HG03097 (cell line): ENCODE data around the gene FURIN.
A peak's percentile ranks its signal among the peaks of the same experiment; 100 is the strongest.
"Not testable (repeated sequence)": the region's sequence is repeated elsewhere in the genome, so short reads cannot be mapped to it uniquely, and the experiment has no call there.

Experiments used
- ATAC-seq: cut with Tn5 transposase; IDR thresholded peaks from one replicate; pipeline ENCODE4 v1.9.1; 2021; ENCODE audit not compliant: unreplicated experiment, low FRiP score

The FURIN gene

DNA sequence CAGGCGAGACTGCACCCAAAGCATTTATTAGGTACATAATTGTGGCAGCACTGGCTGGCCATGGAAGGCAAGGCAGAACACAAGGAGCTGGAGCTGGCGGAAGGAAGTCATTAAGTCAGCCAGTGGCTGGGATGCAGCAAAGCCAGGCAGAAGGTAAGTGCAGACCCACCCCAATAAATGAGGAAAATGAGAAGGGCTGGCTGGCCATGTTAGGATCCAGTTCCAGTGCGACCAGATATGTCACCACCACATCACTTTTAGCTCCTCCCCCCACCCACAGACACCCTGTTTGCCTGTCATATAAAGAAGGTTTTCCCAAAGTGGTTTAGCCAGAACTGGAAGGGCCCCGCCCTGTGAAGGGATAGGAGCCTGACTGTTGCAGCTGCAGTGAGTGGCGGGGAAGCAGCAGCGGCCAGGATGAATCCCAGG, at the start of gene FURIN:
FURIN (plus strand) TSS at position 328 of the 429 bp plus-strand sequence. CDS start 7,153 bp downstream, outside the sequence.
- no peak for ATAC-seq

- ATAC-seq, result no peak
Measured at GRCh38 chr15:90819390-90819789, 49.0 kb upstream of the FURIN start.

- no peak for ATAC-seq
Measured at GRCh38 chr15:90819850-90820249, 48.5 kb upstream of the FURIN start.

- ATAC-seq, result no peak
Measured at GRCh38 chr15:90820481-90820880, 47.9 kb upstream of the FURIN start.

DNA sequence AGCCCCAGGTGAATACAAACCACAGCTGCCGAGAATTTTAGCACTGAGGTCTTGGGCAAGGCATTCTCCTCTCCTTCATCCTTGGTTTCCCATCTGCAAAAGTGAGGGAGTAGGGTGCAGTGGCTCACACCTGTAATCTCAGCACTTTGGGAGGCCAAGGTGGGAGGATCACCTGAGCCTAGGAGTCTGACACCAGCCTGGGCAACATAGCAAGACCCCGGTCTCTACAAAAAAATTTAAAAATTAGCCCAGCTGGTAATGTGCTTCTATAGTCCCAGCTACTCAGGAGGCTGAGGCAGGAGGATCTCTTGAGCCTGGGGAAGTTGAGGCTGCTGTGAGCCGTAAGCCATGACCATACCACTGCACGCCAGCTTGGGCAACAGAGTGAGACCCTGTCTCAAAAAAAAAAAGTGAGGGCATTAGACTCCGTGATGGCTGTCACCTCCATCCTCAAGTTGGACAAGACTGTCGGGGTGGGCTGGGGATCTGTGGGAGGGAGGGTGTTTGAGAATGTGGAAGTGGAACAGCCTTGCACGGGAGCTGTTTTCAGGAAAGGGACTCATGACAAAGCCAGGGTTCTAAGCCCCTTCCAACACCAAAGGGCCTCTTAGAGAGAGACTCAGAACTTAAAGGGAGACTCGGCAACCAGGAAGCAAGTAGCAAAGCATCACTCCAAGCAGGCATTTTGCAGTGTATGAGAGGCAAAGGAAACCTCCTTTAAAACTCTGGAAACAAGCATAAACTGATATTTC, 46.0 kb upstream of the FURIN start:
- ATAC-seq, result no peak

GRCh38 chr15:90823455-90823974, 44.9 kb upstream of the FURIN start:
- no peak for ATAC-seq

DNA sequence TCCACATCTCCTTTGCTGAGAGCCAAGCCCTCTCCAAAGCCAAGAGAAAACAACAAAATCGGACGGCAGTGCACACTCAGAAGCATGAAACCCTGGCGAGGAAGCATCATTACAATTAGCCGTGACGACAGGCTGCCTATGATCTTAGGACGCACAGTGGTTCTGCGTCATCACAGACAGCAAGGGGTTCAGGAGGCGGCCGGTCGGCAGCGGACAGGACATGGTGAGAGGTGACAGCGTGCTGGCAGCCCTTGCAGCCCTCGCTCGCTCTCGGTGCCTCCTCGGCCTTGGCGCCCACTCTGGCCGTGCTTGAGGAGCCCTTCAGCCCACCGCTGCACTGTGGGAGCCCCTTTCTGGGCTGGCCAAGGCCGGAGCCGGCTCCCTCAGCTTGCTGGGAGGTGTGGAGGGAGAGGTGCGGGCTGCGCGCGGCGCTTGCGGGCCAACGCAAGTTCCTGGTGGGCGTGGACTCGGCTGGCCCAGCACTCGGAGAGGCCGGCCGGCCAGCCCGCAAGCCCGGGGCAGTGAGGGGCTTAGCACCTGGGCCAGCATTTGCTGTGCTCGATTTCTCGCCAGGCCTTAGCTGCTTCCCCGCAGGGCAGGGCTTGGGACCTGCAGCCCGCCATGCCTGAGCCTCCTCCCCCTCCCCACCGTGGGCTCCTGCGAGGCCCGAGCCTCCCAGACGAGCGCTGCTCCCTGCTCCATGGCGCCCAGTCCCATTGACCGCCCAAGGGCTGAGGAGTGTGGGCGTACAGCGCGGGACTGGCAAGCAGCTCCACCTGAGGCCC, 43.1 kb upstream of the FURIN start:
- not testable (repeated sequence) for ATAC-seq

- not testable (repeated sequence) for ATAC-seq
Measured at GRCh38 chr15:90826206-90826885, 42.0 kb upstream of the FURIN start.

DNA sequence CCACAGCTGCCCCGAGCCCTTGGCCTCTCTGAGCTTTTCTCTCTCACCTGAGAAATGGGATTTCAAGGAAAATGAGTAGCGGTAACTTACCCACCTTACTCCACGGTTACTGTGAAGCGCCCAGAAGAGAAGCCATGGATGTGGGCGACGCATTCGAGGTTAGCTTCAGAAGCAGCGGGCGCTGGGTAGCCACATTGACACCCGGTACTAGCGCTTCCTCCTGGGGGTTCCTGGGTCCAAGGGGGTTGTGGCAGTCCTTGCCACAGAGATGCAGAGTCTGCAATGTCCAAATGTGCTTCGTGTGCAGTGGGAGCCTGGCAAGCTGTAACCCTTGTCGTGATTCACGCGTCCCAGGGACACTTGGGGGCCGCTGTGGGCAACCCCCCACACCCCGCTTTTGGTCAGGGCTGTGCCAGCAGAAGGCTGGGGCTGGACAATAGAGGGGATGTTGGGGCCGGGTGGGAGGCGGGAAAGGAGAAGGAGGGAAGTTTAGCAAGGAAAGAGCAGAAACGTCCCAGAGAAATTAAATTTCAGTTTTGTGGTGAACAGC, 41.4 kb upstream of the FURIN start:
- ATAC-seq, result no peak

DNA sequence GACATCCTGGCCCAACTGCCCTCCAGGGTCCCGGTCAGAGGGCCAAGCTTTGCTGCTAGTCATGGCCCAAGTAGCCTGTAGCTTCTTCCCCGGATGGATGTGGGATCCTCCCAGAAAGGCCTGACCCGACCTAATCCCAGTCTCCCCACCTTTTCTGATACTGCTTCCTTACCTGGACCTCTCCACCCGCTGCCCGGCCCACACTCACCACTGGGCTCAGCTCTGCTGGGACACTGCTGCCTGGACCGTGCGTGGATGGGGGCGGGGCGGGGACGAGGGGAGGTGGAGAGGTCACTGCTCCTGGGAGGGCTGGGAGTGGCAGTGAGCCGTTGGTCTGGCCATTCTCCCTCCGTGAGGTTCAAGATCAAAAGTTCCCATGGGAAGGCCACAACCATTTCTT, 40.3 kb upstream of the FURIN start:
- no peak for ATAC-seq

DNA sequence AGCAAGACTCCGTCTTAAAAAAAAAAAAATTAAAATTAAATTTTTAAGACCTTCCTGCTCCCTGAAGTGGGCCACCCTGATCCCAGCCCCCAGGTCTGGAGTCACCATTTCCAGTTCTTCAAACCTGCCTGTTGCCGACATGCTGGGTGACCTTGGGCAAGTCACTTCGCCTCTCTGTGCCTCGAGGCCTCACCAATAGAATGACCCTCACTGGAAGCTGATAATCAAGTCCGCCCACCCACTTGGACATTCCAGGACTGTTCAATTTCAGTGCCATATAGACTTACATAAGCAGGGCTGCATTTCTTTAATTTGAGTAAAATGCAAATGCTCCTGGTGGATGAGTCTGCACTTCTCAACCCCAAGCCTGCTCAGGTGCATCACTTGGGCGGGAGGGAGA, 39.3 kb upstream of the FURIN start:
- no peak for ATAC-seq

DNA sequence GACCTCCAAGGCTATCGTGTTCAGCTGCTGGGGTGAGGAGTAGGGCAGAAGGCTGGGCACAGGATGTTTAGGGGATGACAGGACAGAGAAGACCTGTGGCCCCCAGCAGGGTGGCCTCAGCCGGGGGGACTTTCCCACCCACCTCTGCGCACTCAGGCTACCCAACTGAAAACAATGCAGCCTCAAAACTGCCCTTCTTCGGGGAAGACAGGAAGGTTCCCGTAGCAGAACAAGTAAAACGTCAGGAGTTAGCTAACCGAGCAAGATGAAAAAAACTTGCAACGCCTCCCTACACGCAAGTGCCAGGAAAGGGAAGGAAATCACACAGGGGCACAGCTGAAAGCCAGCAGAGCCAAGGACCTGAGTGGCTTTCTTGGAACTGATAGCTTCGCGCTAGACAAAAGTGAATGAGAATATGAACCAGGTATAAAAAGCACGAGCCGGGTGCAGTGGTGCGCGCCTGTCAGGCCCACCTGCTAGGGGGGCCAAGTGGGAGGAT, 38.4 kb upstream of the FURIN start:
- ATAC-seq, result no peak

DNA sequence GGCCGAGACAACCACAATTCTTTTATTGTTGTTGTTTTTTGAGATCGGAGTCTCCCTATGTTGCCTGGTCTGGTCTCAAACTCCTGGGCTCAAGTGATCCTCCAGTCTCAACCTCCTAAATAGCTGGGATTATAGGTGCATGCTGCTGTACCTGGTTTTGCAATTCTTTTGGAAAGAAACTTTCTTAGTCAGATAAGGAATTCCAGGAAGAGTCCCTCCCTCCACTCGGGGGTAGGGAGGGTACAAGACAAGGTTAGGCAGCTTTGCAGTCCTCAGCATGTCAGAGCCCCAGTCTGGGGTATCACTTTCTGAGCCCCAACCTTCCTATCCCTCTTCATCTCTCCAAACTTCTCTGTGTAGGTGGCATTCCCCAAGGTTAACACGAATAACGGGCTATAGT, 33.8 kb upstream of the FURIN start:
- no peak for ATAC-seq

DNA sequence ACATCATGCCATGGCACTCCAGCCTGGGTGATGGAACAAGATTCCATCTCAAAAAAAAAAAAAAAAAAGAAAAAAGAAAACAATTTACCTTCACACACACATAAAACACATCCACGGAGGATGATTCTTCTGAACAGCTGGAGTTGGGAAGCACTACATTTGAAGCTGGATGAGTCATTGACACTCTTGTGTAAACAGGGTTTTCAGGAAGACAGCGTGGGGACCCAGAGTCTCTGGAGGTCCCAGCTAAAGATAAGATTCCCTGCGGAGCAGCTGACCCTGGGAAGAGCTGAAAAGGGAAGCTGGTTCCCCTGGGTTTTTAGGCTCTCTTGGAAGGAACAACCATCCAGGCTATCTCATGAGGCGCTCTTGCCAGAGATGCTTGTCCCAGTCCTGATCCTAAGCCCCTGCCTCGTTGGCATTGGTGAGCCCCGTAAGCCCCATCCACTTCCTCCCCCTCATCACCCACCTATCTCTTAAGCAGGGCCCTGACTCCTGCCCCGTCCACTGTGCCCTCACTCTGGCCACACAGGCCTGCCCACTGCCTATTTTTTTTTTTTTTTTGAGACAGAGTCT, 32.0 kb upstream of the FURIN start:
- ATAC-seq, result no peak

DNA sequence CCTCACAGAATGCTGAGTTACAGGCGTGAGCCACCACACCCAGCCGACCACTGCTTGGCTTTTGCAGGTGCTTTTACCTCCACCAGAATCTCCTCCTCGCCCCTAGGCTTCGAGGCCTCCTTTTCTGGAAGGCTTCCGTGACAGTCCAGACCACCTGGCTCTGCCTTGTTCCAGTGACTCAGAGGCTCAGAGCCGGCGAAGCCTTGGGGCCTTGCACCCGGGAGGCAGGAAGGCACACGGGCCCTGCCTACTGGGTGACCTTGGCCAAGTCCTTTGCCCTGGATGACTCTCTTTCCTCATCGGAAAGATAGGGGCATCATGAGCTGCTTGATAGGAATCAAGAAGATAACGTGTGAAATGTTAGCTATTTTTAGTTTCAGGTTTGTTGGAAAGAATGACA, 31.3 kb upstream of the FURIN start:
- no peak for ATAC-seq

DNA sequence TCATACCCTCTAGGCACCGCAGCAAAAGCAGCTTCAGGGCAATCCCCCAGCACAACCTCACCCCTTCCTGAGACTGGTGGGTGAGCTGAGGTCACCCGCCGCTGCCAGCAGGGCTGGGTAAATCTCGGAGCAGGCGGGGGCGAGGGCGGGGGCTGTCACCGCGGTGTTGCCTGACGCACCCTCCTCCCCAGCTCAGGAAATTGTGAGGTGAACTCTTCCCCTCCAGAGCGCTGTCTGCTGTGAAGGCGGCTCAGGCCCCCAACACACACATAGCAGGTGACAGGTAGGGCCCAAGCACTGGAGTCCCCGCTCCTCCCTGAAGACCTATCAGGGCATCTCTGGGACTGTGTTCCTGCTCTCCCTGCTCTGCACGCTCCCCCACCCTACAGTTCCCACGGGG, 30.2 kb upstream of the FURIN start:
- no peak for ATAC-seq

- no peak for ATAC-seq
Measured at GRCh38 chr15:90838544-90838943, 29.8 kb upstream of the FURIN start.

- ATAC-seq, result peak; percentile 56
Measured at GRCh38 chr15:90839187-90840071, 29.0 kb upstream of the FURIN start.

DNA sequence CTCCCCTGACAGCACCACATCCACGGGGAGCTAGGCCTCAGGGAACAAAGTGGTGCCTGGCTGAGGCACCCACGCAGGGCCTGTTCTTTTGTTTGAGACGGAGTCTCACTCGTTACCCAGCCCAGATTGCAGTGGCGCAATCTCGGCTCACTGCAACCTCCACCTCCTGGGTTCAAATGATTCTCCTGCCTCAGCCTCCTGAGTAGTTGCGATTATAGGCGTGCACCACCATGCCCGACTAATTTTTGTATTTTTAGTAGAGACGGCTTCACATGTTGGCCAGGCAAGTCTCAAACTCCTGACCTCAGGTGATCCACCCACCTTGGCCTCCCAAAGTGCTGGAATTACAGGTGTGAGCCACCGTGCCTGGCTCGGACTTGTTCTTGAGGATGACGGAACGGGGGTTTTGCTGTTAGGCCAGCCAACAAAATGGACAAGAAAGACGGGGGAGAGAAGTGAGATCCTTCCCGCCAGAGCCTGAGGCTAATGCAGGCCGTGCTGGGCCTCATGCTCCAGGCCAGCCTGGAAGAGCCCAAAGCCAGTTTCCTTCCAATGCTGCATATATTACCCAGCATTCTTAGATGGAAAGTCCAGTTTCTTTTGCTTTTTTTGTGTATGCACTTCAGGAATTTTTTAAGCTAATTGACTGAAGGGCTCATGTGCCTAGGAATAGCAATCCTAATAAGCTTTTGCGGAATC, 28.1 kb upstream of the FURIN start:
- no peak for ATAC-seq
